ENCODE results near the gene ARMH3. TPM values are rescaled to one million over a fixed set of nuclear protein-coding genes. Genes with fewer than 3 reads are reported as not detected.

ARMH3 gene
- total RNA-seq, 1 experiment from 2014 or later, result 17.1 TPM

DNA sequence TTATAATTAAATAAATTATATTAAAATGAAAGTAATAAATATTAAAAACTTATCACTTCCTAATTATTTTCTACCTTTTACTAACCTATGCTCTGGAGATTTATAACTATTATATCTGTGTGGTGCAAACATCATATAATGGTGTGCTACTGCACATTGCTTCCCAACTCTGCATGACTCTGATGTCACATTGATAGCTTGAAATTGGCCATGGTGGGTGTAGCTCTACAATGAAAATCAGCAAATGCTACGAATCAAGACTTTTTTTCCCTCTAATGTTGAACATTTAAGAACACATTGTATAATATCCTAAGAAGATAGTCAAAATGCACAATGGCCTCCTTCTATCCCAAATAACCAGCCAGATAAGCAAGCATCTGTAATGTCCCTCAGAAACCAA lies 99.1 kb downstream of the ARMH3 start:
- TF ChIP-seq, protein P1, sequence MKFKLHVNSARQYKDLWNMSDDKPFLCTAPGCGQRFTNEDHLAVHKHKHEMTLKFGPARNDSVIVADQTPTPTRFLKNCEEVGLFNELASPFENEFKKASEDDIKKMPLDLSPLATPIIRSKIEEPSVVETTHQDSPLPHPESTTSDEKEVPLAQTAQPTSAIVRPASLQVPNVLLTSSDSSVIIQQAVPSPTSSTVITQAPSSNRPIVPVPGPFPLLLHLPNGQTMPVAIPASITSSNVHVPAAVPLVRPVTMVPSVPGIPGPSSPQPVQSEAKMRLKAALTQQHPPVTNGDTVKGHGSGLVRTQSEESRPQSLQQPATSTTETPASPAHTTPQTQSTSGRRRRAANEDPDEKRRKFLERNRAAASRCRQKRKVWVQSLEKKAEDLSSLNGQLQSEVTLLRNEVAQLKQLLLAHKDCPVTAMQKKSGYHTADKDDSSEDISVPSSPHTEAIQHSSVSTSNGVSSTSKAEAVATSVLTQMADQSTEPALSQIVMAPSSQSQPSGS (CRISPR knock-in tag; IDR thresholded peaks at IDR 0.05; ENCODE audit: borderline replicate concordance, low read depth), result no peak
- no peak for TF ChIP-seq ZNF121 (CRISPR knock-in tag; IDR thresholded peaks at IDR 0.05)
- TF ChIP-seq ZNF423 (CRISPR knock-in tag; IDR thresholded peaks at IDR 0.05), result no peak
- TF ChIP-seq, protein P2, sequence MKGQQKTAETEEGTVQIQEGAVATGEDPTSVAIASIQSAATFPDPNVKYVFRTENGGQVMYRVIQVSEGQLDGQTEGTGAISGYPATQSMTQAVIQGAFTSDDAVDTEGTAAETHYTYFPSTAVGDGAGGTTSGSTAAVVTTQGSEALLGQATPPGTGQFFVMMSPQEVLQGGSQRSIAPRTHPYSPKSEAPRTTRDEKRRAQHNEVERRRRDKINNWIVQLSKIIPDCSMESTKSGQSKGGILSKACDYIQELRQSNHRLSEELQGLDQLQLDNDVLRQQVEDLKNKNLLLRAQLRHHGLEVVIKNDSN (CRISPR knock-in tag; IDR thresholded peaks at IDR 0.05), result no peak
- no peak for TF ChIP-seq RORB (CRISPR knock-in tag; IDR thresholded peaks at IDR 0.05)
- TF ChIP-seq ZNF416 (CRISPR knock-in tag; IDR thresholded peaks at IDR 0.05), result no peak
- no peak for TF ChIP-seq NFYB (CRISPR knock-in tag; conservative IDR thresholded peaks at IDR 0.05; ENCODE audit: low read depth)
- TF ChIP-seq FOXK1 (CRISPR knock-in tag; IDR thresholded peaks at IDR 0.05), result no peak
- TF ChIP-seq MYBL2 (CRISPR knock-in tag; IDR thresholded peaks at IDR 0.05), result no peak
- TF ChIP-seq, protein P3, sequence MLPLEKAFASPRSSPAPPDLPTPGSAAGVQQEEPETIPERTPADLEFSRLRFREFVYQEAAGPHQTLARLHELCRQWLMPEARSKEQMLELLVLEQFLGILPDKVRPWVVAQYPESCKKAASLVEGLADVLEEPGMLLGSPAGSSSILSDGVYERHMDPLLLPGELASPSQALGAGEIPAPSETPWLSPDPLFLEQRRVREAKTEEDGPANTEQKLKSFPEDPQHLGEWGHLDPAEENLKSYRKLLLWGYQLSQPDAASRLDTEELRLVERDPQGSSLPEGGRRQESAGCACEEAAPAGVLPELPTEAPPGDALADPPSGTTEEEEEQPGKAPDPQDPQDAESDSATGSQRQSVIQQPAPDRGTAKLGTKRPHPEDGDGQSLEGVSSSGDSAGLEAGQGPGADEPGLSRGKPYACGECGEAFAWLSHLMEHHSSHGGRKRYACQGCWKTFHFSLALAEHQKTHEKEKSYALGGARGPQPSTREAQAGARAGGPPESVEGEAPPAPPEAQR (CRISPR knock-in tag; IDR thresholded peaks at IDR 0.05), result no peak
- TF ChIP-seq CREM (CRISPR knock-in tag; IDR thresholded peaks at IDR 0.05), result no peak
- TF ChIP-seq ZNF263 (CRISPR knock-in tag; IDR thresholded peaks at IDR 0.05; ENCODE audit: low read depth), result no peak
- TF ChIP-seq TCF7 (CRISPR knock-in tag; IDR thresholded peaks at IDR 0.05; ENCODE audit: low read depth), result no peak
- TF ChIP-seq, protein P4, sequence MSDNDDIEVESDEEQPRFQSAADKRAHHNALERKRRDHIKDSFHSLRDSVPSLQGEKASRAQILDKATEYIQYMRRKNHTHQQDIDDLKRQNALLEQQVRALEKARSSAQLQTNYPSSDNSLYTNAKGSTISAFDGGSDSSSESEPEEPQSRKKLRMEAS (CRISPR knock-in tag; IDR thresholded peaks at IDR 0.05), result no peak
- no peak for TF ChIP-seq GABPB1 (CRISPR knock-in tag; IDR thresholded peaks at IDR 0.05)
- TF ChIP-seq, protein P5, sequence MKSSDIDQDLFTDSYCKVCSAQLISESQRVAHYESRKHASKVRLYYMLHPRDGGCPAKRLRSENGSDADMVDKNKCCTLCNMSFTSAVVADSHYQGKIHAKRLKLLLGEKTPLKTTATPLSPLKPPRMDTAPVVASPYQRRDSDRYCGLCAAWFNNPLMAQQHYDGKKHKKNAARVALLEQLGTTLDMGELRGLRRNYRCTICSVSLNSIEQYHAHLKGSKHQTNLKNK (CRISPR knock-in tag; IDR thresholded peaks at IDR 0.05), result no peak
- TF ChIP-seq RELA (CRISPR knock-in tag; IDR thresholded peaks at IDR 0.05; ENCODE audit: borderline replicate concordance), result no peak
- TF ChIP-seq SMAD3 (CRISPR knock-in tag; IDR thresholded peaks at IDR 0.05; ENCODE audit: borderline replicate concordance), result no peak
- Mint-ChIP-seq H3K4me1 (no peaks in the 10 kb centered on the region), H3K27me3 (ENCODE audit: low read depth) (no peaks in the 10 kb centered on the region), H3K4me3 (no peak overlapping the region), H3K27ac (no peak overlapping the region), H3K36me3 (peaks cover 13% of the 10 kb centered on the region), H3K9me3 (no peaks in the 10 kb centered on the region)
- ATAC-seq (no peak), DNase-seq (ENCODE audit: low spot score) (no peak)
- POLR2A ChIA-PET, result no interaction called here
- CTCF ChIA-PET, result interaction anchor here (0.5 to 5.0 kb wide), 3 partner anchors 53 to 517 kb away, joined by 5 to 20 read pairs (median 11); no protein-coding TSS in a partner anchor

DNA sequence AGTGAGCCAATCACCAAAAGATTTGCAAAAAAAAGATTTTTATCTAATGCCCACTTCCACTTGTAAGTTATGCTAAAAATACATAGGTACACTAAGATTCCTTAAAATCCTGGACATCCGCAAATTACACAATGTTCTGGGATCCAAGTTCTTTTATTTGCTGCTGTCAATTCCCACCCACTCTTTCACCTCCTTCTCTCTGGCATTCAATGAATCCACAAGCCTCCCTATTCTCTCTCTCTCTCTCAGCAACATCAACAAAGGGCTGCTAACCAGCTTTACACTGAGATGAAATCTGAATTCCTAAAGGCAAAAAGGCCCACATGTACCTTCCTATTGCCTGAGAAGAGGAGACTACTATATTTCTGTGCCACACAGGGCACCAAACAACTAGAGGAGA lies 99.9 kb downstream of the ARMH3 start:
- POLR2A ChIA-PET, result no interaction called here
- H3K4me1 Mint-ChIP-seq, result no peaks in the 10 kb centered on the region
- H3K4me3 Mint-ChIP-seq, result no peak overlapping the region
- H3K27me3 Mint-ChIP-seq (ENCODE audit: low read depth), result no peaks in the 10 kb centered on the region
- CTCF ChIA-PET, result interaction anchor here (5.0 kb wide), 1 partner anchor 54 kb away, joined by 20 read pairs; no protein-coding TSS in a partner anchor
- no peak overlapping the region for H3K27ac Mint-ChIP-seq
- H3K36me3 Mint-ChIP-seq, result peaks cover 13% of the 10 kb centered on the region
- no peaks in the 10 kb centered on the region for H3K9me3 Mint-ChIP-seq
- DNase-seq (ENCODE audit: low spot score) (no peak), ATAC-seq (no peak)
- TF ChIP-seq, protein P6, sequence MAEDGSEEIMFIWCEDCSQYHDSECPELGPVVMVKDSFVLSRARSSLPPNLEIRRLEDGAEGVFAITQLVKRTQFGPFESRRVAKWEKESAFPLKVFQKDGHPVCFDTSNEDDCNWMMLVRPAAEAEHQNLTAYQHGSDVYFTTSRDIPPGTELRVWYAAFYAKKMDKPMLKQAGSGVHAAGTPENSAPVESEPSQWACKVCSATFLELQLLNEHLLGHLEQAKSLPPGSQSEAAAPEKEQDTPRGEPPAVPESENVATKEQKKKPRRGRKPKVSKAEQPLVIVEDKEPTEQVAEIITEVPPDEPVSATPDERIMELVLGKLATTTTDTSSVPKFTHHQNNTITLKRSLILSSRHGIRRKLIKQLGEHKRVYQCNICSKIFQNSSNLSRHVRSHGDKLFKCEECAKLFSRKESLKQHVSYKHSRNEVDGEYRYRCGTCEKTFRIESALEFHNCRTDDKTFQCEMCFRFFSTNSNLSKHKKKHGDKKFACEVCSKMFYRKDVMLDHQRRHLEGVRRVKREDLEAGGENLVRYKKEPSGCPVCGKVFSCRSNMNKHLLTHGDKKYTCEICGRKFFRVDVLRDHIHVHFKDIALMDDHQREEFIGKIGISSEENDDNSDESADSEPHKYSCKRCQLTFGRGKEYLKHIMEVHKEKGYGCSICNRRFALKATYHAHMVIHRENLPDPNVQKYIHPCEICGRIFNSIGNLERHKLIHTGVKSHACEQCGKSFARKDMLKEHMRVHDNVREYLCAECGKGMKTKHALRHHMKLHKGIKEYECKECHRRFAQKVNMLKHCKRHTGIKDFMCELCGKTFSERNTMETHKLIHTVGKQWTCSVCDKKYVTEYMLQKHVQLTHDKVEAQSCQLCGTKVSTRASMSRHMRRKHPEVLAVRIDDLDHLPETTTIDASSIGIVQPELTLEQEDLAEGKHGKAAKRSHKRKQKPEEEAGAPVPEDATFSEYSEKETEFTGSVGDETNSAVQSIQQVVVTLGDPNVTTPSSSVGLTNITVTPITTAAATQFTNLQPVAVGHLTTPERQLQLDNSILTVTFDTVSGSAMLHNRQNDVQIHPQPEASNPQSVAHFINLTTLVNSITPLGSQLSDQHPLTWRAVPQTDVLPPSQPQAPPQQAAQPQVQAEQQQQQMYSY (CRISPR knock-in tag; IDR thresholded peaks at IDR 0.05), result no peak
- TF ChIP-seq, protein P7, sequence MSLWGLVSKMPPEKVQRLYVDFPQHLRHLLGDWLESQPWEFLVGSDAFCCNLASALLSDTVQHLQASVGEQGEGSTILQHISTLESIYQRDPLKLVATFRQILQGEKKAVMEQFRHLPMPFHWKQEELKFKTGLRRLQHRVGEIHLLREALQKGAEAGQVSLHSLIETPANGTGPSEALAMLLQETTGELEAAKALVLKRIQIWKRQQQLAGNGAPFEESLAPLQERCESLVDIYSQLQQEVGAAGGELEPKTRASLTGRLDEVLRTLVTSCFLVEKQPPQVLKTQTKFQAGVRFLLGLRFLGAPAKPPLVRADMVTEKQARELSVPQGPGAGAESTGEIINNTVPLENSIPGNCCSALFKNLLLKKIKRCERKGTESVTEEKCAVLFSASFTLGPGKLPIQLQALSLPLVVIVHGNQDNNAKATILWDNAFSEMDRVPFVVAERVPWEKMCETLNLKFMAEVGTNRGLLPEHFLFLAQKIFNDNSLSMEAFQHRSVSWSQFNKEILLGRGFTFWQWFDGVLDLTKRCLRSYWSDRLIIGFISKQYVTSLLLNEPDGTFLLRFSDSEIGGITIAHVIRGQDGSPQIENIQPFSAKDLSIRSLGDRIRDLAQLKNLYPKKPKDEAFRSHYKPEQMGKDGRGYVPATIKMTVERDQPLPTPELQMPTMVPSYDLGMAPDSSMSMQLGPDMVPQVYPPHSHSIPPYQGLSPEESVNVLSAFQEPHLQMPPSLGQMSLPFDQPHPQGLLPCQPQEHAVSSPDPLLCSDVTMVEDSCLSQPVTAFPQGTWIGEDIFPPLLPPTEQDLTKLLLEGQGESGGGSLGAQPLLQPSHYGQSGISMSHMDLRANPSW (CRISPR knock-in tag; conservative IDR thresholded peaks at IDR 0.05; ENCODE audit: low read depth), result no peak
- TF ChIP-seq KAT7 (CRISPR knock-in tag; IDR thresholded peaks at IDR 0.05; ENCODE audit: borderline replicate concordance) (no peak), NFYB (CRISPR knock-in tag; conservative IDR thresholded peaks at IDR 0.05; ENCODE audit: low read depth) (no peak), MYBL2 (CRISPR knock-in tag; IDR thresholded peaks at IDR 0.05) (no peak), NFE2L1 (CRISPR knock-in tag; IDR thresholded peaks at IDR 0.05) (no peak), TP53 (CRISPR knock-in tag; IDR thresholded peaks at IDR 0.05) (no peak)
- TF ChIP-seq, protein P8, sequence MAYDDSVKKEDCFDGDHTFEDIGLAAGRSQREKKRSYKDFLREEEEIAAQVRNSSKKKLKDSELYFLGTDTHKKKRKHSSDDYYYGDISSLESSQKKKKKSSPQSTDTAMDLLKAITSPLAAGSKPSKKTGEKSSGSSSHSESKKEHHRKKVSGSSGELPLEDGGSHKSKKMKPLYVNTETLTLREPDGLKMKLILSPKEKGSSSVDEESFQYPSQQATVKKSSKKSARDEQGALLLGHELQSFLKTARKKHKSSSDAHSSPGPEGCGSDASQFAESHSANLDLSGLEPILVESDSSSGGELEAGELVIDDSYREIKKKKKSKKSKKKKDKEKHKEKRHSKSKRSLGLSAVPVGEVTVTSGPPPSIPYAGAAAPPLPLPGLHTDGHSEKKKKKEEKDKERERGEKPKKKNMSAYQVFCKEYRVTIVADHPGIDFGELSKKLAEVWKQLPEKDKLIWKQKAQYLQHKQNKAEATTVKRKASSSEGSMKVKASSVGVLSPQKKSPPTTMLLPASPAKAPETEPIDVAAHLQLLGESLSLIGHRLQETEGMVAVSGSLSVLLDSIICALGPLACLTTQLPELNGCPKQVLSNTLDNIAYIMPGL (CRISPR knock-in tag; IDR thresholded peaks at IDR 0.05), result no peak
